Stimulated activated CD8-positive, alpha-beta memory T cell treated with anti-CD3 and anti-CD28 coated beads, Interleukin-7, amount 100 ng/mL, for 4 hours (primary cell): ENCODE measurements around the gene ESF1.
"Not testable (repeated sequence)": the region's sequence is repeated elsewhere in the genome, so short reads cannot be mapped to it uniquely, and the experiment has no call there.

Experiments
- DNase-seq, 2 donors: peaks; one replicate each; pipeline ENCODE4 v3.0.0-alpha.2; 2020; ENCODE audit warnings: low read depth in 2 of 2

Gene ESF1

GRCh38 chr20:13739731-13740649 is 44.7 kb downstream of the ESF1 start:
- no peak for DNase-seq

- not testable (repeated sequence) for DNase-seq
Measured at GRCh38 chr20:13738187-13738586, 46.5 kb downstream of the ESF1 start.

GRCh38 chr20:13736436-13737191 is 48.1 kb downstream of the ESF1 start:
- DNase-seq, result no peak

- no peak for DNase-seq
Measured at GRCh38 chr20:13735826-13736225, 48.9 kb downstream of the ESF1 start.

GRCh38 chr20:13723011-13723410 is 61.7 kb downstream of the ESF1 start:
- no peak for DNase-seq

- DNase-seq, result no peak
Measured at GRCh38 chr20:13718171-13718570, 66.5 kb downstream of the ESF1 start.

GRCh38 chr20:13717631-13718044 is 67.1 kb downstream of the ESF1 start:
- DNase-seq, result no peak

GRCh38 chr20:13715171-13715570 is 69.5 kb downstream of the ESF1 start:
- DNase-seq, result no peak

GRCh38 chr20:13708234-13708633 is 76.5 kb downstream of the ESF1 start:
- no peak for DNase-seq

GRCh38 chr20:13703265-13703664 is 81.5 kb downstream of the ESF1 start:
- DNase-seq, result no peak

GRCh38 chr20:13701486-13701885 is 83.2 kb downstream of the ESF1 start:
- DNase-seq, result no peak

GRCh38 chr20:13700761-13701160 is 84.0 kb downstream of the ESF1 start:
- no peak for DNase-seq

GRCh38 chr20:13694420-13695150 is 90.1 kb downstream of the ESF1 start:
- DNase-seq, result no peak

- no peak for DNase-seq
Measured at GRCh38 chr20:13692802-13693736, 91.7 kb downstream of the ESF1 start.

- no peak for DNase-seq
Measured at GRCh38 chr20:13690943-13691342, 93.8 kb downstream of the ESF1 start.

- DNase-seq, result no peak
Measured at GRCh38 chr20:13687815-13688214, 96.9 kb downstream of the ESF1 start.

- no peak for DNase-seq
Measured at GRCh38 chr20:13685623-13686022, 99.1 kb downstream of the ESF1 start.

GRCh38 chr20:13684566-13685222 is 100.0 kb downstream of the ESF1 start:
- no peak for DNase-seq

GRCh38 chr20:13683833-13684232 is 100.9 kb downstream of the ESF1 start:
- no peak for DNase-seq
